Left colon (tissue), 2 donors: Measurements from ENCODE around the gene GFER. TPM values are rescaled to one million over a fixed set of nuclear protein-coding genes. Genes with fewer than 3 reads are reported as not detected.
A peak's percentile ranks its signal among the peaks of the same experiment; 100 is the strongest.
"Not testable (repeated sequence)": the region's sequence is repeated elsewhere in the genome, so short reads cannot be mapped to it uniquely, and the experiment has no call there.

Experiments used
- ATAC-seq: fragments of 200-7000 bp; cut with Tn5 transposase; one replicate; pipeline ENCODE4 v1.9.1; 2020; ENCODE audit warnings: mild to moderate bottlenecking, moderate library complexity
- DNase-seq, 2 donors: peaks; one replicate each; pipeline ENCODE4 v3.0.0-alpha.2; 2020
- intact Hi-C, 2 donors: fragments of 100-400 bp; cut with DNase I in 1 of 2; cut with micrococcal nuclease in 1 of 2; formaldehyde crosslinking; loops; one replicate each; pipeline versions ENCODE4 v1.11.2 to v1.14.0; 2022; cut with DNase I, micrococcal nuclease
- total RNA-seq, 2 donors: library from RNA; stranded (reverse); fragmentation: NEBNext Ultra II Directional; extraction: Animal tissue kit (Norgen Biotek cat#: 25700); gene quantifications; one replicate each; pipeline ENCODE4 v1.2.1, GENCODE V29; 2021
- donor health status: DM: no; HTN: no; CAD: no.
- donor health status: DM: yes; HTN: yes; CAD: no.

Gene GFER
- total RNA-seq, 2 donors from 2014 or later, result 73.7 to 82.3 TPM

DNA sequence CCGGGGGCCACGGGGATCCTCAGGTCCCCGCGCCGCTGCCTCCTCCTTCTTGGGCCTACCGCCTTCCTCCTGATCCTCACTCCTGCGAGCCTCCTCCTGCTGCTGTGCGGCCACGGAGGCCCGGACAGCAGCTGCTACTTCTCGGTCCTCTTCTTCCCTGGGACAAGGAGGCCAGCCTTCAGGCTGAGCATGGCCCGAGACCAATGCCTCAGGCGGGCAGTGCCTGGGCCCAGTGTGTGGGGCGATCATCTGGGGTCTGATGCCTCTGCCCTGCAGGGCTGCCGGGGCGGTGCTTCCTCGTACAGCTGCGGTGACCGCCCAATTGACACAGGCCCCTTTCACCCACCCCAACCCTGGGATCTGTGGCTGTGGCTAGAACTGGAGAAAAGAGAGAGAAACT is 17.0 kb downstream of the GFER start:
- ATAC-seq (no peak), DNase-seq (no peak)
- intact Hi-C loops, result loop anchor here in 1 of 2 donors (10.0 kb wide), 1 partner anchor 144 kb away; the partner anchor contains the start of gene RAB26

DNA sequence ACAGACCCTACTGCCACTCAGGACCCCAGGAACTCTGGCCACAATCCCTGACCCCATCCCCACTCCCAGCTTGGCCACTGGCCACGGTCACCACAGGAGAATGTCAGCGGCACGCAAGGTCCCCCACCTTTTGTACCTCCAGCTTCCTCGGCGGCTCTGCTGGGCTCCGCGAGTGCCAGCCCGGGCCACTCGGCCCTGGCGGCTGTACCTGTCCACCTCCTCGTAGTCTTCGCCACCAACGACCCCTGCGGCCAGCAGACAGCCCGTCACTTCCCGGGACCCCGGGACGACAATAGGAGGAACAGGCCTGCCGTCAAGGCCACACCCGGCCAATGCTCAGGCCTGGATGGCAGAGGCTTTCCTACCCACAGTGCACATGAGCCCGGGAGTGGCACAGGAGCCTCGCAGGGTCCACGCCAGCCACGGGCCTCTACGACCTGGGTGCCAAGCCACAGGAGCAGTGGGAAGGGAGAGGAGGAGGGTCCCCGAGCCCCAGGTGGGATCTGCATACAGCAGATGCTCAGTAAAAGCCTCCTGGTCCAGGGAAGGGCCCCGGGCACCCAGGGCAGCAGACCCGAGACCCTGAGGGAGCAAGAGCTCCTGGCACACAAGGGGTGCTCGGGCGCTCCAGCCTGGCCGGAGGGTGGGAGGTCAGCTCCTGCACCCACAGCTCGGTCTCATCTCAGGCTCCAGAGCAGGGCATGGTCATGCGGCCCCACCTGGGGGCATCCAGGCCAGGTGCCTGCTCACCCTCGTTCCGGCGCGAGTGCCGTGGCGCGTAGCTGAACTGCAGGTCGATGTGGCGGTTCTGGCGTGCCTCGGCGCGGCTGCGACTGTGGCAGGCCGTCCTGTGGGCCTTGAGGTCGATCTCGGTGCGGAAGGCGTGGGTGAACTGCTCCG is 17.7 kb downstream of the GFER start:
- DNase-seq (no peak), ATAC-seq (no peak)
- intact Hi-C loops, result loop anchor here in 1 of 2 donors (10.0 kb wide), 1 partner anchor 143 kb away; the partner anchor contains the start of gene RAB26

DNA sequence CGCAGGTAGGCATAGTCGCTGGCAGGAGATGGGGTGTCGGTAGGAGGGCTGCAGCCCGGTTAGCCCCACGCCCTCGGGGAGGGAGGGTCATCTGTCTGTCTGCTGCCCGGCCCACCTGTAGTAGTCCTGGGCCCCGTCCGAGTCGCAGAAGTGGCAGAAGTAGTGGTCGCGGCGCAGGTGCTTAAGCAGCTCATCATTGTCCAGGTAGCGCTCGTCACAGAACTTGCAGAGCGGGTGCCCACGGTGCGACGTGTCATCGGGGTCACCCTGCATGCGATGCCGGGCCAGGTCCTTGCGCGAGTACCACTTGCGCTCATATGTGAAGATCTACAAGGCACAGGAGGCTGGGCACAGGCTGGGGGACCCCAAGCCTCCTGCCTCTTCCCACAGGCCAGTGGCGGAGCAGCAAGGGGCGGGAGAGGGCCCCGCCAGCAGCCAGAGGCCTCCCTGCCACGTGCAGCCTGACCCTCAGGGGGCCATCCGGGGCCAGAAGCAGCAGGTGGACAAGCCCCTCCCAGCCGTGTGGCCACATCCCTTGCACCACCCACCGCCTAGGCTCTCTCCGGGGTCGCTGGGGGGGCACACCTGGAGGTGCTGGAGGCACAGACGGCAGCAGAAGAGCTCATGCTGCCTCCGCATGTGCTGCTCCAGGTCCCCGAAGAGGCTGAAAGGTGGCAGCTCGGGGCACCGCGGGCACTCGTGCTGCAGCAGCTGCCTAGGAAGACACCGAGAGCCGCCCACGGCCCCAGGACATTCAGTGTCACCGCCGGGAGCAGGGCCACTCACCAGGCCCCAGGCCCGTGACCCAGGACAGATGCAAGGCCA is 18.6 kb downstream of the GFER start:
- intact Hi-C loops, result loop anchor here in 1 of 2 donors (10.0 kb wide), 1 partner anchor 142 kb away; the partner anchor contains the start of gene RAB26
- ATAC-seq, result no peak
- DNase-seq, result peak in 1 of 2 donors; percentile 11

DNA sequence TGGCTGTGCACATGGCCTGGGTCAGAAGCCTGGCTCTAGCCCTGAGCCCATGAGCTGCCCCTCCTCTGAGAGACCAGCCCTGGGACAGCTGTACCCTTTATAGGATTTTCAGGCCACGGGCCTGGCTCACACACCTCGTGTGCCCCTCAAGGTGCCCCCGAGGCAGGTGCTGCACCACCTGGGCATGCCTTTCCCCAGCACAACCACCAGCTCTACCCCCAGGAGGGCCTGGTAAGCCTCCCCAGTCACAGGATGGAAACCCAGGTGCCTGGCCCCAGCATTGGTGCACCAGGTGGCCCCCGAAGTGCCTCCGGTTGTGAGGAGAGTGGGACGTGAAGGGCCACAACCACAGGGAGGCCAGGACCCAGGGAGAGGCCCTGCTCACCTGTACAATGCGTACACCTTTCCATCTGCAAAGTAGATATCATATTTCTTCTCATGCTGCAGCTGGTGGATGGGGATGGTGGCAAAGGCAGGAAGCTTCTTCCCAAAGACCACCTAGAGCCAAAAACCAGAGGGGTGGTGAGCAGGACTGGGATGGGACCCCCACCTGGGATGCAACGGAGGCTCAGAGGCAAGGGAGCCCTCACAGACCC is 19.3 kb downstream of the GFER start:
- no peak for ATAC-seq
- intact Hi-C loops, result loop anchor here in 1 of 2 donors (10.0 kb wide), 1 partner anchor 141 kb away; the partner anchor contains the start of gene RAB26
- DNase-seq, result no peak

DNA sequence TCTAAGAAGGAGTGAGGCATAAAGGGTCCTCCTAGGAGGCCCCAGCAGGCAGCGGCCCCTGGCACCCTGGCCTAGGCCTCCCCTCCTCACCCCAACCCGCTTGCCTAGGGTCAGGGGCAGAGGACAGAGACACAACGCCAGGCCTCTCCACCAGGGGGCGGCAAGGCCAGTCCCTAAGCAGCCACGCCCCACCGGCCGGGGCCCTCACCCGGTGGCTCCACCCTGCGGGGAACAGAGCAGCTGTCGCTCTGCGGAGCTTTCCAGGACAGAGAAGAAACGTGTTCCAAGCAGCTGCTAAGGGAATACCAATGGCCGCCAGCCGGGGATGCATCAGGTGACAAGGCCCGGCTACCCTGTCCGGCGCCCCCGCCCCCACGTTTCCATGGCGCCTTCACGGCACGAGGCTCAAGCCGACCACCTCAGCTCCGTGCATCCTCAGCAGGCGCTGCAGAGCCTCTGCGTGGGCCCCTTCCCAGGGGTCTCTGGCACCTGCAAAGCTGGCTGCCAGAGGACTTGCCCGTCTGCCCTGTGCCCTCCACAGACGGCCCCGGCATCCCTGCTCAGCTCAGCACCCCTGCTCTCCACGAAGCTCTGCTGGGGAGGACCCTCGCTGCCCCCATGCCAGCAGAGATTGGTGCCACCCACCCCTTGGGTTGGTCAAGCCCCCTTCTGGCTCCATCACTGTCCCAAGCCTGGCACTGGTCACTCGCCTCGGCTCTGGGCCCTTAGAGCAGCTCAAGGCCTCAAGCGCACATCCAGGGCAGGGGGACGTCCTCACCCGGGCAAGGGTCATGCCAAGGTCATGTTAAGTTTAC is 20.0 kb downstream of the GFER start:
- ATAC-seq, result peak; percentile 77
- intact Hi-C loops, result loop anchor here in 1 of 2 donors (10.0 kb wide), 1 partner anchor 141 kb away; the partner anchor contains the start of gene RAB26
- peak; percentile 93 to 96 for DNase-seq

DNA sequence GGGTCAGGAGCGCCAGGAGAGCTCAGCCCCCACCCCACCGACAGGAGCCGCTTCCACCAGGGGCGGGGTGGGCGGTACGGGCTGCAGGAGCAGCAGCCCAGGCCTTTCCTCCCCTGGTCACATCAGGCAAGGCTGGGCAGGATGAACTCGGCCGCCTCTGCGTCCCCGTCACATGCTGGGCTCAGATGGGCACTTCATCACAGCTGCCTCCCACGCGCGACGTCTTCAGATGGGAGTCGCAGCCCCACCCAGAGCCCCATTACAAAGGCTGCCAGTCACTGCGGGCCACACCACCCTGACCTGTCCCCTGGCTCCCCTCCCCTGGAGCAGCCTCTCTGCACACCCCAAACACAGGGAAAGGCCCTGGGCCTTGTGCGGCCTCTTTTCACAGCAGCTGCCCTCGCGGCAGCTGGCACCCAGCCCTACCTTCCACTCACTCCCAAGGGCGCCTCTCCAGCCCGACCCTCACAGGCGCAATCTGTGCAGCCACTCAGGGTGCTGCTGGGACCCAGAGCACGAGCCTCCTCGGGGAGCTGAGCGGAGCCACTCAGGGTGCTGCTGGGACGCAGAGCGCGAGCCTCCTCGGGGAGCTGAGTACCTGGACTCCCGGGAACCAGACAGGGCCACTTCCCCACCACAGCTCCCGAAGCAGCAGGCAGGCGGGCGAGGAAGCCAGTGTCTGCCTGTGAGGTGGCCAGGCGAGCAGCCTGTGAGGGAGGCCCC is 21.0 kb downstream of the GFER start:
- ATAC-seq, result no peak
- DNase-seq, result no peak
- intact Hi-C loops, result loop anchor here in 1 of 2 donors (10.0 kb wide), 1 partner anchor 140 kb away; the partner anchor contains the start of gene RAB26

DNA sequence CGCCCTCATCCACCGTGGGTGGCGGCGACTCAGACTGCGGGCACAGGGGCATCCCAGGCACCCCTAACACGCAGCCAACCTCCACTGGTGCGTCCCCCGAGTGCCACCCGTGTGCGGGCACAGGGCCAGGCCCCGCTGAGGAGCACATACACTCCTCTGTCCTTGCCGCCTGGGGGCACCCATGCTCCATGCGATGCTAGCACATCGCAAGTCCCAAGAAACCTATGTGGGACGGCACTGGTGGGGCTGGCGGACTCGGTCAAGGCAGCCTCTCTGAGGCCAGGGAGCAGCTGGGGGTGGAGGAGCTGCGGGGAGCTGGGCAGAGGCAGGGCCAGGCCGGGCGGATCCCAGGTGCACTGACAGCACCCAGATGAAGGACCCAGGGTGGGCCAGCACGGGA is 21.7 kb downstream of the GFER start:
- DNase-seq (no peak), ATAC-seq (no peak)
- intact Hi-C loops, result loop anchor here in 1 of 2 donors (10.0 kb wide), 1 partner anchor 139 kb away; the partner anchor contains the start of gene RAB26

DNA sequence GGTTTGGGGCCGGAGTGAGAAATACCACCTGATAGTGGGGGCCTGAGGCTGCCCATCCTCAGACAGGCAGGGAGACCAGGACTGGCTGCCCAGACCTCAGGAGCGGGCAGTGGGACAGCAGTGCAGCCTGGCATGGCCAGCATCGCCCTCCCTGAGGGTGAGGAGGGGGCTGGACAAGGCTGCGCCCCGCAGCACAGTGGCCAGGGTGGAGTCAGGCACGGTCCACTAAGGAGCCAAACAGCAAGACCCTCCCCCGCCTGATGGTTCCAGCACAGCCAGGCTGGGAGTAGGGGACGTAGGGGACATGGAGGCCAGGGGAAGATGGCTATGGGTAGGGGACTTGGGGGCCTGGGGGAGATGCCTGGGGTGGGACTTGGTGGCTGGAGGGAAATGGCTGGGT is 22.3 kb downstream of the GFER start:
- intact Hi-C loops, result loop anchor here in 1 of 2 donors (10.0 kb wide), 1 partner anchor 138 kb away; the partner anchor contains the start of gene RAB26
- DNase-seq, result no peak
- ATAC-seq, result no peak

DNA sequence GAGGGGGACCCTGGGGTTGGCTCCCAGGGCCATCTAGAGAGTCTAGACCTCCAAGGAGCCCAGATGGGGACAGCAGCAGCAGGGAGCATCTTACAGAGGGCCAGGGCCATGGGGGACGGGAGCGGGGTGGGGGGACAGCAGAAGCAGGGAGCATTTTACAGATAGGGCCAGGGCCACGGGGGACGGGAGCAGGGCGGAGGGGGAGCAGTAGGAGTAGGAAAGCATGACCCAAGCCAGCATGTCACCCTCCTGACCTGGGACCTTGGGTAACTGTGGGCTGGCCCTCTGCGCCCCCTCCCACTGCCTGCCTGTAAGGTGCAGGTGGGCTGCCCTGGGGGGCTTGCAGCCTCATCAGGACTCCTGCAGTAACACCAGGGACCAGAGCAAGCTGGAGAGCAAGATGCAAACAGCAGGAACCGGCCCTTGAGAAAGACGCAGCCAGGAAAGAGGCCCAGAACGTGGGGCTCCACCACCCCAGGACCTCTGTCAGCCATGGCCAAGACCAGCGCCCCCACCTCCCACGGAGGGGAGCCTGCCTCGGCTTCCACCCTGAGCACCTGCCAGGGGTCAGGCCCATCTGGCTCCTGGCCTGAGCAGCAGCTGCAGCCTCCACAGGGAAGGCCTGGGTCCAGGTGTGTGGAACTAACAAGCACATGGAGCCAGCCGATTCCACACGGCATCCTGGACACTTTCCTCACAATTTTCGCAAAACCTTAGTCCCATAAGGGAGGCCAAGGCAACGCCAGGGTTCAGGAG is 23.3 kb downstream of the GFER start:
- intact Hi-C loops, result loop anchor here in 1 of 2 donors (10.0 kb wide), 1 partner anchor 138 kb away; the partner anchor contains the start of gene RAB26
- ATAC-seq (no peak), DNase-seq (no peak)

DNA sequence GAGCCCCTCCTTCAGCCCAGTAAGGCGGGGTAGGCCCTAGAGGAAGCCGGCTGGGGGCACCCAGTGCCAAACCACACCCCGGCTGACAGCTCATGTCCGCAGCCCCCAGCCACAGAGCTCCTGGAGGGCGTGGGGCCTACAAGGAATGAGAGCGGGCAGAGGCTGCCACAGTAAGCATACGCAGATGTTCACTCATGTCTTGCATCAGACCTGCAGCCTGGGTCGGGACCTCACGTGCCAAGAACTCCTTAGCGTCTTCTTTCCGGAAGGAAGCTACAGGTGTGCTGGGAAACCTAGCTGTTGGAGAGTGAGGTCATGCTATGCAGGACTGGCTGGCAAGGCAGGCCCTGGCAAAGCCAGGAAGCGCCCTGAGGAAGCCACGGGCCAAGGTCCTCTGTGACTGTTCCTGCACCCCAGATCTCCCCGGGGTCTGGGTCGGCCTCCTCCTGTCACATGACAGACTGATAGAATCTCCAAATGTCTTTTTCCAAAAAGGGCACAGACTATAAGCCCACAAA is 24.1 kb downstream of the GFER start:
- DNase-seq, result peak; percentile 57 to 82
- ATAC-seq, result peak; percentile 64
- intact Hi-C loops, result loop anchor here in 1 of 2 donors (10.0 kb wide), 1 partner anchor 137 kb away; the partner anchor contains the start of gene RAB26

DNA sequence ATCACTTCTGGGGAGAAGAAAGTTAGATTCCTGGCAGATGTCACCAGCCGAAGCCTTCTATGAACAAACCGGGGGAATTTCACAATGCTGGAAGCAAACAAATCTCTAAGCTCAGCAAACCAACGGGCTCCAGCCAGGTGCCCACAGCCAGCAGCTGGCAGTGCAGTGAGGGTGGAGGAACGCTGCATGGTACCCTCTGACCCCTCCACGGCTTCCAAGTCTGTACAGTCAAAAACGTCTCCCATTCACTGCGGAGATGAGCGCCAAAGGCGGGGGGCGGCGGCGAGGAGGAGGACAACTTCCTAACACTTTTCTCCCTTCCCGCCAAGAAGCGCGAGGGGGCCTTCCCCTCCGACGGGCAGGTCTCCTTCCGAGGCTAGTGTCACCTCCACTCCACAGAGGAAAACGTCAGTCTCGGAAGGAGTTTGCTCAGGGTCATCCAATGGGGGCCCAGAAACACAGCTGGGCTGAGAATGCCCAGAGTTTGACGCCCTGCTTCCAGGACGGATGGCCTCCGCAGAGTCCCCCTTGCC is 24.7 kb downstream of the GFER start:
- DNase-seq, result peak in 1 of 2 donors; percentile 53
- ATAC-seq, result peak; percentile 18
- intact Hi-C loops, result loop anchor here in 1 of 2 donors (10.0 kb wide), 1 partner anchor 136 kb away; the partner anchor contains the start of gene RAB26

DNA sequence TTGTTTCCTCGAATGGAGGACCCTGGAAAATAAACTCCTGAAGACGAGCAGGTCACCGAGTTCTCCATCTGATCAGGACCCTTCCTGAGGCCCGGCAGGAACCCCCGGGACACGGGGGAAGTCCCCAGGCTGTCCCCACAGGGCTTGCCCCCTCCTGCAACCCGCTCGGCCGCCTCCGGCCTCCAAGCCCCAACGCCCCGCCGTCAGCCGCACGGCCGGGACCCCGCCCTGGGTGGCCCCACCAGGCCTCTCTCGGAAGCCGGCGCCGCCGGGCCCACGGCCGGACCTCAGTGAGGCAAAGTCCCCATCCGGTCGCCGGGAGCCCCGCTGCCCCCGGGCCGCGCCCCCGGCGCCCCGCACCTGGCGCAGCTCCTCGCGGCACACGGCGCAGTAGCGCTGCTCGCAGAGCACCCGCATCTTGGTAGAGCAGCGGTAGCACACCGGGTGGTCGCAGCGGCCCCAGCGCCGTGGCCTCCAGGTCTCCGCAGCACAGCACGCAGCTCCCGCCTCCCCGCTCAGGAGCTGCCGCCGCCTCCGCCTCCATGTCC is 25.2 kb downstream of the GFER start:
- peak; percentile 37 for ATAC-seq
- DNase-seq, result peak in 1 of 2 donors; percentile 55
- intact Hi-C loops, result loop anchor here in 1 of 2 donors (10.0 kb wide), 1 partner anchor 136 kb away; the partner anchor contains the start of gene RAB26

DNA sequence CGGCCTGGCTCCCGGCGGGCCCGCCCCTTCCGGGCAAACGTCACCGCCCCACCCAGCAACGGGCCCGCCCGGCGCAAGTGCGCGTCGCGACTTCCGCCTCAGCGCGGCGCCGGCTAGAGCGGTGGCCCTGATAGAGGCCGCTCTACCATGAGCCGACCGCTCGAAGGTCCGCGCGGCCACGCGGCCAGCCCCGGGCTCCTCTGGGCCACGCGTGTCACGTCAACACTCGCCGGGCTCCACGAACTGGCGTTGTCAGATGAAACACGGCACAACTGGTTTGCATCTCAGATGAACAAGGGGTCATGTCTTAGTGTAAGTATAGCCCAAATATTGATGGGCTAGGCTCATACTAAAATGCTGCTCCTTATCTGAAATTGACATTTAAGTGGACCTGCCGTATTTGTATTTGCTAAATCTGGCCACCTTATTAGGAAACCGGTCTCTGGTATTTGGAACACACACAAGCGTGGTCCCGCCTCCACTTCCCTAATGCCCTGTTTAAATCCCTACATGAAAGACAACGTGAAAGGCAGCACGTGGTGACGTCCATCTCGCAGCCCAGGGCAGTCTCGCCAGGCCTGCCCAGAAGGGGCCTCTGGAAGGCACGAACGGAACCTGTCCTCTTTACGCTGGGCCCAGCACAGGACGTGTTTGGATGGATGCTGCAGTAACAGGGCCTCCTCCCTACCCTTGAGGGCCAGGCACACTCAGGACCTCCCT is 26.0 kb downstream of the GFER start, which contains the start of gene ZNF598:
ZNF598 (minus strand) TSS at position 31 of the 720 bp plus-strand sequence.
- peak; percentile 79 to 87 for DNase-seq
- intact Hi-C loops, result loop anchor here in 1 of 2 donors (10.0 kb wide), 1 partner anchor 135 kb away; the partner anchor contains the start of gene RAB26
- peak; percentile 82 for ATAC-seq

DNA sequence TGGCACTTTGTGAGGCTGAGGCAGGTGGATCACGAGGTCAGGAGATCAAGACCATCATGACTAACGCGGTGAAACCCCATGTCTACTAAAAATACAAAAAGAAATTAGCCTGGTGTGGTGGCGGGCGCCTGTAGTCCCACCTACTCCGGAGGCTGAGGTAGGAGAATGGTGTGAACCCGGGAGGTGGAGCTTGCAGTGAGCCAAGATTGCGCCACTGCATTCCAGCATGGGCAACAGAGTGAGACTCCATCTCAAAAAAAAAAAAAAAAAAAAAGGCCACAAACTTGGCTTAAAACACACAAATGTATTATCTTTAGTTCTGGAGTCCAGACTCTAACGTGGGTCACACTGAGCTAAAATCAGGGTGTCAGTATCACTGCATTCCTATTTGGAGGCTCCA is 27.7 kb downstream of the GFER start:
- DNase-seq, ATAC-seq, intact Hi-C loops: not testable (repeated sequence)
